Endothelial cell of umbilical vein (primary cell): ENCODE results near the gene ADA.

Experiments
- CTCF ChIP-seq, 2 donors: IDR thresholded peaks; 1 replicate in 1 of 2; 2 replicates in 1 of 2; pipeline ENCODE4 v1.5.1; 2011; ENCODE audit warnings: low read length in 2 of 2, mild to moderate bottlenecking in 2 of 2, moderate library complexity in 2 of 2, control low read depth in 1 of 2, inconsistent platforms in 1 of 2, low read depth in 1 of 2; ENCODE audit not compliant: insufficient read depth in 1 of 2; ENCODE audit errors: extremely low read depth in 1 of 2
- EZH2 ChIP-seq: IDR thresholded peaks from 2 replicates; pipeline ENCODE4 v1.6.1; 2012; ENCODE audit warnings: borderline replicate concordance, low read depth, mild to moderate bottlenecking, moderate library complexity, low read length, inconsistent platforms; ENCODE audit not compliant: severe bottlenecking
- POLR2A ChIP-seq: IDR thresholded peaks from 2 replicates; pipeline ENCODE4 v1.6.1; 2012; ENCODE audit warnings: low read depth, mild to moderate bottlenecking, control low read depth, low read length

- TF ChIP-seq POLR2A = no peak
- no peak for TF ChIP-seq CTCF (IDR thresholded peaks at IDR 0.05; ENCODE audit: extremely low read depth in 1 of 2, insufficient read depth in 1 of 2, low read depth in 1 of 2, low read length in 2 of 2)
- TF ChIP-seq EZH2 = no peak
Observed at GRCh38 chr20:44581515-44581914, 70.0 kb downstream of the ADA start.
